ENCODE results near the gene TAS1R2.
"Not testable (repeated sequence)": the region's sequence is repeated elsewhere in the genome, so short reads cannot be mapped to it uniquely, and the experiment has no call there.

The TAS1R2 gene

GRCh38 chr1:18855573-18855972, 3.9 kb downstream of the TAS1R2 start:
- H3K36me3 ChIP-seq (ENCODE audit: control insufficient read depth, insufficient read depth, low read length) = no peaks in the 10 kb centered on the region
- H3K27me3 ChIP-seq (ENCODE audit: control insufficient read depth, insufficient read depth, low read length, poor library complexity, severe bottlenecking) = no peaks in the 10 kb centered on the region
- no peak overlapping the region for H3K27ac ChIP-seq (ENCODE audit: insufficient read depth, low read depth, low read length, poor library complexity, severe bottlenecking)
- H3K4me1 ChIP-seq (ENCODE audit: control insufficient read depth, insufficient read depth, low read length) = no peaks in the 10 kb centered on the region
- H3K4me3 ChIP-seq (ENCODE audit: insufficient read depth, low read depth, low read length) = no peak overlapping the region
- WGBS, 2 experiments = 87 to 90% methylated on average over 6 of the region's 6 CpGs
- no peaks in the 10 kb centered on the region for H3K9me3 ChIP-seq (ENCODE audit: control insufficient read depth, low read length)

DNA sequence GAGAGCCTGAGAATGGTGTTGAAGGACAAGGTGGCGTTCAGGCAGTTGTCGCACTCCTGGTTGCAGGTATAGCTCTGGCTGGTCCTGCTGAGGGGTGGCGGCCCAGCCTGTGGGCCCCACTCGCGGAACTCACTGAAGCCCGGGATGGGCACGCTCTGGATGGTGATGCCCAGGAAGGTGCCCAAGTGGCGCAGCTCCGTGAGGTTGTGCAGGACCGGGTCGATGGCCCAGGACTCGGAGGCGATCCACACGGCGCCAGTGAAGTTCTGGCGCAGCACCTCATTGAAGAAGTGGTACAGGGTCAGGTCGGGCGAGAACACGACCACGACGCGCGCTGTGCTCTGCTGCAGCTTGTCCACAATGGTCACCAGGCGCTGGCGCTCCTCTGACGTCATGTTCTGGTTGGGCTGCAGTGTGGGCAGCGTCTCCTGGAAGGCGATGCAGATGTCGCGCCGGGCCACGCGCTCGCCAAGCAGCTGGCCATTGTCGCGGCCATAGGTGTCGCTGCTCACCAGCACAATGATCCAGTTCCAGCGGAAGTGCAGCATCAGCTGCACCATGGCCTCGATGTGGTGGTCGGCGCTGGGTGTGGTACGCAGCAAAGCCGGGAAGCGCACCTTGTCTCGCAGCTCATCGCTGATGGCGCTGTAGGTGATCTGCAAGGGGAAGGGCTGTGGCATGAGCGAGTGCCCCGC, 5.0 kb downstream of the TAS1R2 start:
- Histone ChIP-seq H3K27me3 (ENCODE audit: control insufficient read depth, insufficient read depth, low read length, poor library complexity, severe bottlenecking) (no peaks in the 10 kb centered on the region), H3K27ac (ENCODE audit: insufficient read depth, low read depth, low read length, poor library complexity, severe bottlenecking) (no peak overlapping the region)

DNA sequence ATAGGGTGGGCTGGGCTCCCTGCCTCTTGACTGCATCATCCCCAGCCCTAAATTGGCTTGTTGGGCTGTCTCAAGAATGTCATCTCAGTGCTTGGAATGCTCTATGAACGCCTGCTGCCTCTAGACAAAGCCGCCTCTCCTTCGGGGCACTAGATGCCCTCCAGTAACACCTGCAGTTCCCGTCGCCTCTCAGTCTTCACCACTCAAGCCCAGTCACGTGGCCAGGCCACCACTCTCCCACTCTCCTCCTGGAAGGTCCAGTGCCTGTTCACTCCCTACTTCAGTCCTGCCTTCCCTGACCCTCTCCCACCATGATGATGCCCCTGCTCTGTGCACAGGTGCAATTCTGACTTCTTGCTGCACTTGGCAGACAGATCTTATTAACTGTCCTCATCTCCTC, 7.0 kb downstream of the TAS1R2 start:
- Histone ChIP-seq H3K9me3 (ENCODE audit: control insufficient read depth, low read length) (no peaks in the 10 kb centered on the region), H3K27ac (ENCODE audit: insufficient read depth, low read depth, low read length, poor library complexity, severe bottlenecking) (no peak overlapping the region), H3K36me3 (ENCODE audit: control insufficient read depth, insufficient read depth, low read length) (no peaks in the 10 kb centered on the region), H3K4me3 (ENCODE audit: insufficient read depth, low read depth, low read length) (no peak overlapping the region), H3K4me1 (ENCODE audit: control insufficient read depth, insufficient read depth, low read length) (no peaks in the 10 kb centered on the region), H3K27me3 (ENCODE audit: control insufficient read depth, insufficient read depth, low read length, poor library complexity, severe bottlenecking) (no peaks in the 10 kb centered on the region)
- WGBS, 2 experiments = 68 to 69% methylated on average over 6 of the region's 6 CpGs

More for the DNA sequence above, 5.0 kb downstream of the TAS1R2 start:
- 93 to 95% methylated on average over 49 of the region's 49 CpGs for WGBS, 2 experiments
- Histone ChIP-seq H3K4me1 (ENCODE audit: control insufficient read depth, insufficient read depth, low read length) (no peaks in the 10 kb centered on the region), H3K4me3 (ENCODE audit: insufficient read depth, low read depth, low read length) (no peak overlapping the region), H3K36me3 (ENCODE audit: control insufficient read depth, insufficient read depth, low read length) (no peaks in the 10 kb centered on the region), H3K9me3 (ENCODE audit: control insufficient read depth, low read length) (no peaks in the 10 kb centered on the region)

- Histone ChIP-seq H3K4me3 (ENCODE audit: insufficient read depth, low read depth, low read length) (no peak overlapping the region), H3K36me3 (ENCODE audit: control insufficient read depth, insufficient read depth, low read length) (no peaks in the 10 kb centered on the region), H3K27ac (ENCODE audit: insufficient read depth, low read depth, low read length, poor library complexity, severe bottlenecking) (no peak overlapping the region), H3K4me1 (ENCODE audit: control insufficient read depth, insufficient read depth, low read length) (no peaks in the 10 kb centered on the region), H3K27me3 (ENCODE audit: control insufficient read depth, insufficient read depth, low read length, poor library complexity, severe bottlenecking) (peaks cover 5% of the 10 kb centered on the region), H3K9me3 (ENCODE audit: control insufficient read depth, low read length) (no peaks in the 10 kb centered on the region)
- 84 to 89% methylated on average over 11 of the region's 11 CpGs for WGBS, 2 experiments
Observed at GRCh38 chr1:18849261-18849711, 10.2 kb downstream of the TAS1R2 start.

DNA sequence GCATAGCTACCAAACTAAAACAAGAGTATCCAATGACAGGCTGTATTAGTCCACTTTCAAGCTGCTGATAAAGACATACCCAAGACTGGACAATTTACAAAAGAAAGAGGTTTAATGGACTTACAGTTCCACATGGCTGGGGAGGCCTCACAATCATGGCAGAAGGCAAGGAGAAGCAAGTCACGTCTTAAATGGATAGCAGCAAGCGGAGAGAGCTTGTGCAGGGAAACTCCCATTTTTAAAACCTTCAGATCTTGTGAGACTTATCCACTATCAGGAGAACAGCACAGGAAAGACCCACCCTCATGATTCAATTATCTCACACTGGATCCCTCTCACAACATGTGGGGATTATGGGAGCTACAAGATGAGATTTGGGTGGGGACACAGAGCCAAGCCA, 11.7 kb downstream of the TAS1R2 start:
- H3K27me3 ChIP-seq (ENCODE audit: control insufficient read depth, insufficient read depth, low read length, poor library complexity, severe bottlenecking); H3K27ac ChIP-seq (ENCODE audit: insufficient read depth, low read depth, low read length, poor library complexity, severe bottlenecking); H3K9me3 ChIP-seq (ENCODE audit: control insufficient read depth, low read length); H3K4me3 ChIP-seq (ENCODE audit: insufficient read depth, low read depth, low read length); H3K4me1 ChIP-seq (ENCODE audit: control insufficient read depth, insufficient read depth, low read length); H3K36me3 ChIP-seq (ENCODE audit: control insufficient read depth, insufficient read depth, low read length): not testable (repeated sequence)
- 79 to 92% methylated on average over 2 of the region's 2 CpGs for WGBS, 2 experiments

DNA sequence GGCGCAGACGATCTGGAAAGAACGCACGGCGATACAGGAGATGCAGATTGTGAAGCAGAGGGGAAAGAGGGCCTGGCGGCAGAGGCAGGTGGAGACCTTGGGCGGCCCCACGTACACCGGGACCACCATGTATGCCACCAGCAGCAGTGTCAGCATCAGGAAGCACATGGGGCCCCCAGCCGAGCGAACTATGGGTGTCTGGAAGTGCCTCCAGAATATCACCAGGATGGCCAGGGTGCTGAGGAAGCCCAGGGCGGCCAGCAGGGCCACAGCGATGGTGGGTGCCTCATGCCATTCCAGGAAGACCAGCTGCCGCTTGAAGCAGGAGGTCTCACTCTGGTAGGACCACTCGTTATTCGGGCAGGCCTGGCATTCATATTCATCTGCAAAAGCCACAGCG, 19.3 kb downstream of the TAS1R2 start:
- no peak overlapping the region for H3K27ac ChIP-seq (ENCODE audit: insufficient read depth, low read depth, low read length, poor library complexity, severe bottlenecking)
- no peaks in the 10 kb centered on the region for H3K36me3 ChIP-seq (ENCODE audit: control insufficient read depth, insufficient read depth, low read length)
- H3K9me3 ChIP-seq (ENCODE audit: control insufficient read depth, low read length) = no peaks in the 10 kb centered on the region
- no peak overlapping the region for H3K4me3 ChIP-seq (ENCODE audit: insufficient read depth, low read depth, low read length)
- 94% methylated on average over 17 of the region's 17 CpGs for WGBS, 2 experiments
- H3K27me3 ChIP-seq (ENCODE audit: control insufficient read depth, insufficient read depth, low read length, poor library complexity, severe bottlenecking) = no peaks in the 10 kb centered on the region
- peaks cover 4% of the 10 kb centered on the region for H3K4me1 ChIP-seq (ENCODE audit: control insufficient read depth, insufficient read depth, low read length)

- peaks cover 4% of the 10 kb centered on the region for H3K4me1 ChIP-seq (ENCODE audit: control insufficient read depth, insufficient read depth, low read length)
- no peaks in the 10 kb centered on the region for H3K36me3 ChIP-seq (ENCODE audit: control insufficient read depth, insufficient read depth, low read length)
- no peak overlapping the region for H3K27ac ChIP-seq (ENCODE audit: insufficient read depth, low read depth, low read length, poor library complexity, severe bottlenecking)
- no peaks in the 10 kb centered on the region for H3K27me3 ChIP-seq (ENCODE audit: control insufficient read depth, insufficient read depth, low read length, poor library complexity, severe bottlenecking)
- WGBS, 2 experiments = 91 to 92% methylated on average over 5 of the region's 5 CpGs
- no peaks in the 10 kb centered on the region for H3K9me3 ChIP-seq (ENCODE audit: control insufficient read depth, low read length)
- H3K4me3 ChIP-seq (ENCODE audit: insufficient read depth, low read depth, low read length) = no peak overlapping the region
Observed at GRCh38 chr1:18836654-18837053, 22.8 kb downstream of the TAS1R2 start.

- WGBS, 2 experiments = 55 to 58% methylated on average over 1 of the region's 1 CpG
- H3K36me3 ChIP-seq (ENCODE audit: control insufficient read depth, insufficient read depth, low read length); H3K27me3 ChIP-seq (ENCODE audit: control insufficient read depth, insufficient read depth, low read length, poor library complexity, severe bottlenecking); H3K4me3 ChIP-seq (ENCODE audit: insufficient read depth, low read depth, low read length); H3K9me3 ChIP-seq (ENCODE audit: control insufficient read depth, low read length); H3K27ac ChIP-seq (ENCODE audit: insufficient read depth, low read depth, low read length, poor library complexity, severe bottlenecking); H3K4me1 ChIP-seq (ENCODE audit: control insufficient read depth, insufficient read depth, low read length): not testable (repeated sequence)
Observed at GRCh38 chr1:18832319-18832718, 27.1 kb downstream of the TAS1R2 start.

DNA sequence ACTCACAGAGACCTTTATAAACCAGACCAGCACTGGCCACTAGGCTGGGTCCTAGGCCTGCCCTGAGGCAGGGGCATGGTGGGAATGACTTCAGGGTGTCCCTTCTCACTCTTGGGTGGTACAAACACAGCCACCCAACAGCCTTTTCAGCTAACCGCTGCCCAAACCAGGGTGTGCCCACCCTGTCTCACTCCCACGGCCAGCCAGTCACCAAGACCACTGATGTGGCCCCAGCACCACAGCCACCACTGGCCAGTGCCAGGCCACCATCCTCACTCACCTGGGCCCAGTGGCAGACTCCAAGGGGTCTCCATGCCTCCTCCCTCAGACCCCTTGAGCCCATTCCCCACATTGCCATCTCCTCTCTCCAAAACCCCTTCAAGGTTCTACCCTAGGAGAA, 27.8 kb downstream of the TAS1R2 start:
- Histone ChIP-seq H3K36me3 (ENCODE audit: control insufficient read depth, insufficient read depth, low read length) (no peaks in the 10 kb centered on the region), H3K27ac (ENCODE audit: insufficient read depth, low read depth, low read length, poor library complexity, severe bottlenecking) (no peak overlapping the region), H3K4me3 (ENCODE audit: insufficient read depth, low read depth, low read length) (no peak overlapping the region), H3K4me1 (ENCODE audit: control insufficient read depth, insufficient read depth, low read length) (no peaks in the 10 kb centered on the region), H3K27me3 (ENCODE audit: control insufficient read depth, insufficient read depth, low read length, poor library complexity, severe bottlenecking) (no peaks in the 10 kb centered on the region), H3K9me3 (ENCODE audit: control insufficient read depth, low read length) (no peaks in the 10 kb centered on the region)
- 90 to 94% methylated on average over 2 of the region's 2 CpGs for WGBS, 2 experiments

DNA sequence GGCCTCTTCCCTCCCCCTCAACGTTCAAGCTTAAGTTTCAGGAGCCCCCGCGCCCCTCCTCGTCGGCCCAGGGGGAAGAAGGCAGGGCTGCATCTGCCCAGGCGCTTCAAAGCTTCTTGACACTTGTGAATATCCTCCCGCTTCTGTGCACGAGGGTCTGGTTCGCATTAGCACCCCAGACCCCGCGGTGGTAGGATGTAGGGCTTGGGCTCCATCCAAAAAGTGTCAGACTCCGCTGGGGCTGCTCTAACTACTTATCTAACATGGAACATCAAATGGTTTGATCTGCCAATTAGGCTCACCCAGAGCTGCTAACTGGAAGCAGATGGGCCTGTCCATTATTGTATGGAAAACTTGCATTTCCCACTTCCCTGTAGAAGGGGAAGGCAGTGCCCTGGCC, 28.9 kb downstream of the TAS1R2 start:
- H3K4me1 ChIP-seq (ENCODE audit: control insufficient read depth, insufficient read depth, low read length) = no peaks in the 10 kb centered on the region
- no peaks in the 10 kb centered on the region for H3K36me3 ChIP-seq (ENCODE audit: control insufficient read depth, insufficient read depth, low read length)
- no peak overlapping the region for H3K4me3 ChIP-seq (ENCODE audit: insufficient read depth, low read depth, low read length)
- 77 to 79% methylated on average over 12 of the region's 12 CpGs for WGBS, 2 experiments
- H3K27ac ChIP-seq (ENCODE audit: insufficient read depth, low read depth, low read length, poor library complexity, severe bottlenecking) = no peak overlapping the region
- no peaks in the 10 kb centered on the region for H3K9me3 ChIP-seq (ENCODE audit: control insufficient read depth, low read length)
- no peaks in the 10 kb centered on the region for H3K27me3 ChIP-seq (ENCODE audit: control insufficient read depth, insufficient read depth, low read length, poor library complexity, severe bottlenecking)

- no peak overlapping the region for H3K4me3 ChIP-seq (ENCODE audit: insufficient read depth, low read depth, low read length)
- H3K36me3 ChIP-seq (ENCODE audit: control insufficient read depth, insufficient read depth, low read length) = no peaks in the 10 kb centered on the region
- WGBS, 2 experiments = 86% methylated on average over 1 of the region's 1 CpG
- no peak overlapping the region for H3K27ac ChIP-seq (ENCODE audit: insufficient read depth, low read depth, low read length, poor library complexity, severe bottlenecking)
- H3K4me1 ChIP-seq (ENCODE audit: control insufficient read depth, insufficient read depth, low read length) = no peaks in the 10 kb centered on the region
- no peaks in the 10 kb centered on the region for H3K27me3 ChIP-seq (ENCODE audit: control insufficient read depth, insufficient read depth, low read length, poor library complexity, severe bottlenecking)
- H3K9me3 ChIP-seq (ENCODE audit: control insufficient read depth, low read length) = no peaks in the 10 kb centered on the region
Observed at GRCh38 chr1:18829671-18830070, 29.8 kb downstream of the TAS1R2 start.
